ENCODE data around the gene DNAJA3. TPM values are rescaled to one million over a fixed set of nuclear protein-coding genes. Genes with fewer than 3 reads are reported as not detected.
A peak's percentile ranks its signal among the peaks of the same experiment; 100 is the strongest.

DNAJA3 gene
- total RNA-seq, 1 donor from 2014 or later, result 74.2 TPM

GRCh38 chr16:4395055-4395726 lies 30.5 kb upstream of the DNAJA3 start:
- no peak for TF ChIP-seq CTCF (IDR thresholded peaks at IDR 0.05; ENCODE audit: borderline replicate concordance)
- Histone ChIP-seq H3K4me3 (no peak overlapping the region), H3K9me3 (replicated peaks) (no peaks in the 10 kb centered on the region), H3K4me1 (peaks cover 26% of the 10 kb centered on the region), H3K36me3 (peaks cover 20% of the 10 kb centered on the region), H3K27ac (replicated peaks) (no peak overlapping the region), H3K27me3 (ENCODE audit: low read depth) (no peaks in the 10 kb centered on the region)
- no peak for DNase-seq
- intact Hi-C loops (cut with micrococcal nuclease), result no loop called here

GRCh38 chr16:4399001-4399730 lies 26.5 kb upstream of the DNAJA3 start:
- Histone ChIP-seq H3K27ac (replicated peaks) (no peak overlapping the region), H3K36me3 (peaks cover 25% of the 10 kb centered on the region), H3K27me3 (ENCODE audit: low read depth) (no peaks in the 10 kb centered on the region), H3K4me3 (no peak overlapping the region), H3K9me3 (replicated peaks) (no peaks in the 10 kb centered on the region), H3K4me1 (peaks cover 6% of the 10 kb centered on the region)
- no peak for DNase-seq
- TF ChIP-seq CTCF (IDR thresholded peaks at IDR 0.05; ENCODE audit: borderline replicate concordance), result no peak
- intact Hi-C loops (cut with micrococcal nuclease), result no loop called here

DNA sequence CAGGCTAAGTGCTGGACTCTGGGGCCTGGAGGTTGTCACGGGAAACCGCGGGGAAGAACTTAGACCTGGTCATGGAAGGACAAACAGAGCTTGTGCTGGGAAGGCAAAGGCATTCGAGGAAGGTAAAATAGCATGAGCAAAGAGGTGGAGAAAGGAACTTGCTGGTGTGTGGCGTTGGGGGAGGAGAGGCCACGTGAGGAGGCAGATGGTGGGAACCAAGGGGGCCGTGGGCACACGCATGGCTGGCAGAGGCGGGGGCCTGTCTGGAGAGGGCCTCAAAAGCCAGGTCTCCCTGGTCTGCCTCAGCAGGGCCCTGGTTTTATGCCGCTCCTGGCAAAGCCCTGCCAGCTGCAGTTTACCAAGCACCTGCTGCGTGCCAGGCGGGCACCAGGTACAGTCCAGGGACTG lies 24.6 kb upstream of the DNAJA3 start:
- TF ChIP-seq CTCF (IDR thresholded peaks at IDR 0.05; ENCODE audit: borderline replicate concordance), result no peak
- Histone ChIP-seq H3K4me3 (no peak overlapping the region), H3K27me3 (ENCODE audit: low read depth) (no peaks in the 10 kb centered on the region), H3K9me3 (replicated peaks) (no peaks in the 10 kb centered on the region), H3K36me3 (peaks cover 25% of the 10 kb centered on the region), H3K4me1 (peaks cover 6% of the 10 kb centered on the region), H3K27ac (replicated peaks) (no peak overlapping the region)
- no peak for DNase-seq
- intact Hi-C loops (cut with micrococcal nuclease), result no loop called here

DNA sequence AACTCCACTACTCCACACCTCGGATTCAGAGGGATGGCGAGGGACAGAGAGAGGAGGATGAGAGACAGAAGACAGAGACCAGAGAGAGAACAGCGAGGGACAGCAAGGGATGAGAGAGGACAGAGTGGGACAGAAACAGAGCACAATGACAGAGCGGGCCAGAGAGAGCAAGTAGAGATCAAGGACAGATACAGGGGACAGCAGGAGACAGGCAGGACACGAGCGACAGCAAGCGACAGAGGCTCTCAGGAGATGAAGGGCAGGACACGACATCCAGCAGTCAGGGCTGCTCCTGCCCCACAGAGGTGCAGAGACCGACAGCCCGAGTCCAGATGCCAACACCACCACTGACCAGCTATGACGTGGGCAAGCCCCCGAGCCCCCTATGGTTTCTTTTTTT lies 24.2 kb upstream of the DNAJA3 start:
- H3K27me3 ChIP-seq (ENCODE audit: low read depth), result no peaks in the 10 kb centered on the region
- H3K9me3 ChIP-seq (replicated peaks), result no peaks in the 10 kb centered on the region
- DNase-seq, result no peak
- TF ChIP-seq CTCF (IDR thresholded peaks at IDR 0.05; ENCODE audit: borderline replicate concordance), result no peak
- intact Hi-C loops (cut with micrococcal nuclease), result no loop called here
- H3K36me3 ChIP-seq, result peaks cover 30% of the 10 kb centered on the region
- H3K27ac ChIP-seq (replicated peaks), result no peak overlapping the region
- H3K4me3 ChIP-seq, result no peak overlapping the region
- peaks cover 6% of the 10 kb centered on the region for H3K4me1 ChIP-seq

- intact Hi-C loops (cut with micrococcal nuclease), result loop anchor here (2.0 kb wide), 1 partner anchor 44 kb away; no protein-coding TSS in a partner anchor
- H3K27me3 ChIP-seq (ENCODE audit: low read depth), result no peaks in the 10 kb centered on the region
- H3K36me3 ChIP-seq, result peaks cover 40% of the 10 kb centered on the region
- H3K27ac ChIP-seq (replicated peaks), result no peak overlapping the region
- H3K9me3 ChIP-seq (replicated peaks), result no peaks in the 10 kb centered on the region
- H3K4me1 ChIP-seq, result peaks cover 6% of the 10 kb centered on the region
- DNase-seq, result peak; percentile 84
- peak overlapping the region; percentile 22 for H3K4me3 ChIP-seq
- peak; percentile 89 for TF ChIP-seq CTCF (IDR thresholded peaks at IDR 0.05; ENCODE audit: borderline replicate concordance)
Measured at GRCh38 chr16:4402439-4403132, 23.1 kb upstream of the DNAJA3 start.
